Measurements from ENCODE around the gene KMT2C.
"Not testable (repeated sequence)": the region's sequence is repeated elsewhere in the genome, so short reads cannot be mapped to it uniquely, and the experiment has no call there.

DNA sequence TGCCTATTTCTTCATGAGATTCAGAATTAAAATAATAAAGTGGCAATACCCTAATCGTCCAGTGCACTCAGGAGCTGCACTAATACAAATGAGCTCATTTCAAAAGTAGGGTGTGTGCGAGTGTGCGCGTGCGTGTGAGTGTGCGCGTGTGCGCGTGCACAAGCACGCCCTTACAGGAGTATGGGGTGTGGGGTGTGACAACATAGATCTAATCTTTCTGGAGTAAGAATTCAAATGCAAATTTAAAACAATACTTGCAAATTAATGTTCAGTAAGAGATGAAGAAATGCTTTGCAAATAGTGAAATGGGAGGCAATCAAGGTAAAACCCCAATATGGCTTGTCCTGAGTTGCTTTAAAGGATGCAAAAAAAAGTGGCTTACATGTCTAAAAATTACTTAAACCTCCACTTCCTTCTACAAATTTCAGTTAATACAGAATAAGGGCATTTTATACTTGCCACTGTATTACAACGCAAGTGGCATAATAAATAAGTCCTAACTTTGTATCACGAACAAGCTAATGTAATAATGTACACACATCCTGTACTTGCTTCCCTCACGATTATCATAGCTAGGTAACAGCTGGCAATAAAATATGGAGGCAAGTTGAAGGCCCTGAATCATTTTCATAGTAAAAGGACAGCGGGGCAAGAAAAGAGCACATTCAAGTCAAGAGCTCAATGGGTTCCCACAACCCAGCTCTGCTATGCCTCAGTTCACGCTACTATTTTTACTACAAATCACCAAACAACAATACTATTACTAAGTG is 1.9 kb downstream of the KMT2C start:
- TF ChIP-seq EZH2phosphoT487 (IDR thresholded peaks at IDR 0.05; ENCODE audit: insufficient read depth, low read depth); EZH2 (IDR thresholded peaks at IDR 0.05; ENCODE audit: insufficient read depth, poor library complexity, severe bottlenecking): not testable (repeated sequence)
